GM21381 (cell line): ENCODE data around the gene HOXC12.

Experiments
- ATAC-seq: cut with Tn5 transposase; IDR thresholded peaks from one replicate; pipeline ENCODE4 v1.9.1; 2021; ENCODE audit warnings: mild to moderate bottlenecking, moderate library complexity; ENCODE audit not compliant: unreplicated experiment

The HOXC12 gene

GRCh38 chr12:53971129-53971528, 16.4 kb downstream of the HOXC12 start:
- ATAC-seq = no peak

GRCh38 chr12:53971686-53972085, 17.0 kb downstream of the HOXC12 start:
- no peak for ATAC-seq

GRCh38 chr12:53972152-53972702, 17.5 kb downstream of the HOXC12 start:
- no peak for ATAC-seq

GRCh38 chr12:53972722-53973235, 18.1 kb downstream of the HOXC12 start, which contains the start of gene HOXC11:
Gene HOXC11, plus strand, starts transcription at chr12:53973126. Its CDS starts 116 bp downstream, at chr12:53973242.
- ATAC-seq = no peak

GRCh38 chr12:53973236-53974042, 18.7 kb downstream of the HOXC12 start:
- no peak for ATAC-seq

- ATAC-seq = no peak
Measured at GRCh38 chr12:53974084-53975063, 19.7 kb downstream of the HOXC12 start, which contains the start of gene HOTAIR. Gene HOTAIR, minus strand, starts transcription at chr12:53974954.

GRCh38 chr12:53975064-53975471, 20.4 kb downstream of the HOXC12 start:
- ATAC-seq = no peak

- no peak for ATAC-seq
Measured at GRCh38 chr12:53975479-53976152, 20.9 kb downstream of the HOXC12 start.

GRCh38 chr12:53976172-53976822, 21.6 kb downstream of the HOXC12 start:
- no peak for ATAC-seq

GRCh38 chr12:53976823-53977595, 22.3 kb downstream of the HOXC12 start:
- ATAC-seq = no peak

GRCh38 chr12:53977596-53978445, 23.1 kb downstream of the HOXC12 start:
- ATAC-seq = no peak

GRCh38 chr12:53978477-53979356, 24.0 kb downstream of the HOXC12 start:
- ATAC-seq = no peak

GRCh38 chr12:53980104-53980801, 25.6 kb downstream of the HOXC12 start:
- no peak for ATAC-seq

- ATAC-seq = no peak
Measured at GRCh38 chr12:53980802-53981496, 26.2 kb downstream of the HOXC12 start.

- no peak for ATAC-seq
Measured at GRCh38 chr12:53981634-53982565, 27.2 kb downstream of the HOXC12 start.
